HL-60 (cell line): ENCODE data around the gene FOXN1.

Experiments
- POLR2AphosphoS5 ChIP-seq: IDR thresholded peaks from 2 replicates; pipeline ENCODE4 v1.6.1; 2012; ENCODE audit warnings: low read depth
- REST ChIP-seq: IDR thresholded peaks from 2 replicates; pipeline ENCODE4 v1.6.1; 2012; ENCODE audit warnings: low read depth; ENCODE audit not compliant: insufficient replicate concordance
- SPI1 ChIP-seq: IDR thresholded peaks from 2 replicates; pipeline ENCODE4 v1.6.1; 2012; ENCODE audit warnings: low read depth, mild to moderate bottlenecking, borderline replicate concordance
- TF ChIP-seq, protein P1 (sequence below): IDR thresholded peaks from one replicate; pipeline ENCODE4 v1.5.1; 2011; ENCODE audit warnings: low read length, control low read depth, inconsistent platforms; ENCODE audit not compliant: insufficient read depth

GRCh38 chr17:28575126-28575795, 69.1 kb downstream of the FOXN1 start:
- TF ChIP-seq, protein P1, sequence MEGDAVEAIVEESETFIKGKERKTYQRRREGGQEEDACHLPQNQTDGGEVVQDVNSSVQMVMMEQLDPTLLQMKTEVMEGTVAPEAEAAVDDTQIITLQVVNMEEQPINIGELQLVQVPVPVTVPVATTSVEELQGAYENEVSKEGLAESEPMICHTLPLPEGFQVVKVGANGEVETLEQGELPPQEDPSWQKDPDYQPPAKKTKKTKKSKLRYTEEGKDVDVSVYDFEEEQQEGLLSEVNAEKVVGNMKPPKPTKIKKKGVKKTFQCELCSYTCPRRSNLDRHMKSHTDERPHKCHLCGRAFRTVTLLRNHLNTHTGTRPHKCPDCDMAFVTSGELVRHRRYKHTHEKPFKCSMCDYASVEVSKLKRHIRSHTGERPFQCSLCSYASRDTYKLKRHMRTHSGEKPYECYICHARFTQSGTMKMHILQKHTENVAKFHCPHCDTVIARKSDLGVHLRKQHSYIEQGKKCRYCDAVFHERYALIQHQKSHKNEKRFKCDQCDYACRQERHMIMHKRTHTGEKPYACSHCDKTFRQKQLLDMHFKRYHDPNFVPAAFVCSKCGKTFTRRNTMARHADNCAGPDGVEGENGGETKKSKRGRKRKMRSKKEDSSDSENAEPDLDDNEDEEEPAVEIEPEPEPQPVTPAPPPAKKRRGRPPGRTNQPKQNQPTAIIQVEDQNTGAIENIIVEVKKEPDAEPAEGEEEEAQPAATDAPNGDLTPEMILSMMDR = no peak
- TF ChIP-seq REST = no peak
- TF ChIP-seq POLR2AphosphoS5 = no peak
- TF ChIP-seq SPI1 = no peak
